ENCODE data around the gene GDF7.

The GDF7 gene

DNA sequence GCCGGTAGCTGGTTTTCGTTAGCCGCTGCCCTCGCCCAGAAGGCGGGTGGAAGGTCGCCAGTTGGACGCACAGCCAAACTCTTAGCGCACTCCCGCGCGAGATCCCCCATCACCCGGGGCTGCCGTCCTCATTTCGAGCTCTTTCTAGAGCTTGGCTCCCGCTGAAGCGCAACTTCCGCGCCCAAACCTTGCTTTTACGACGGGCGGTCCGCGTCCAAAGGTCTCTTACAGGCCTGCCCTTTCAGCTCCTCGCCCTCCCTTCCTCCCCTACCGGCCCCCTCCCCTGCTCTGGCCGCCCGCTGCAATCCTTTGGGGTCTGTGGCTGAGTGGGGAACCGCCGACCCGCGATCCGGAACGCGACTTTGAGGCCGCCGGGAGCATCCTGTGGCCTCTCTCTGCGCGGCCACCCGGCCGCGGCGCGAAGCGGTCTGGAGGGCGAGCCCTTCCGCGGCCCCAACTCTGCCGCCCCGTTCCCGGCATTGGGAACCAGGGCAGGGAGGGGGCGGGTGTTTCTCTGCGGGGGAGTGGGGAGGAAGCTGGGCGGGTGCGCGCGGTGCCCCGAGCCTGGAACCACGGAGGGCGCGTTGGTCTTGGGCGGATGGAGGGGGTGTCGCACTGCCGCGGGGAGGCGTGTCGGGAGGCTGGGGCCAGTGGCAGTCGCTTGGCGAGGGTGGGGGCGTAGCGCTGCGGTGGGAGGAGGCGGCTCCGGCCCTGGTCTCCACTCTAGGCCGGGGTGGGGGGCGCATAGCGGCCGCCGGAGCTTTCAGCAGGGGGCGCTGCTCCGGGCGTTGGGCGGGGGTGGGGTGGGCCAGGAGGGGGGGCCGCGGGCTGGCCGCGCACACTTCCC lies at the start of gene GDF7:
TSS of gene GDF7 (plus strand) at position 841 of the 847 bp plus-strand sequence. CDS start 96 bp downstream, outside the sequence.
- Mint-ChIP-seq H3K27me3 (peaks cover 94% of the 10 kb centered on the region), H3K4me3 (peak within 1 kb of the TSS; percentile 82 to 86), H3K4me1 (peaks cover 41% of the 10 kb centered on the region), H3K27ac (no peak within 1 kb of the TSS), H3K9me3 (no peaks in the 10 kb centered on the region)
- peak; percentile 39 for ATAC-seq
- no peak for DNase-seq

- peak; percentile 5 for ATAC-seq
- H3K27me3 Mint-ChIP-seq, result no peaks in the 10 kb centered on the region
- H3K27ac Mint-ChIP-seq, result peak overlapping the region in 1 of 2 donors; percentile 59
Measured at GRCh38 chr2:20617892-20618467, 49.0 kb upstream of the GDF7 start.

DNA sequence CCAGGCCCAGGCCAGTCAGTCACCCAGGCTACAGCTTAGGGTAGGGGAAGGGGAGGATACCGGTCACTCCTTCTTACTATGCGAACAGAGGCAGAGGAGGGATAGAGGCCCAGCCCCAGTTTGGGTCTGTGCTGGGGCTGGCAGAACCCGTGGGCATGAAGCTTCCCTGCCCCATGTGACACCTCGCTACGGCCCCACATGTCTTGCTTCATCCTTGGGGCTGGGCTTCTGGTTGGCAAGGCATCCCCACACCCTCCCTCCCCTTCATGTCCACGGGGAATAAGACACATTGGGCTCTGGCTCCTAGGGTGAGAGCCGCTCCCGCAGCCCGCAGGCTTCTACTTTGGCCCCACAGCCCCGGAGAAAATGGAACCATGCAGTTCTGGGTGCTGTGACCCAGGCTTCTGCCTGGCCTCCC lies 48.5 kb upstream of the GDF7 start:
- DNase-seq (no peak), ATAC-seq (peak; percentile 39)

More at GRCh38 chr2:20617892-20618467, 49.0 kb upstream of the GDF7 start:
- Mint-ChIP-seq H3K4me3 (no peak overlapping the region), H3K4me1 (no peaks in the 10 kb centered on the region), H3K9me3 (no peaks in the 10 kb centered on the region)
- DNase-seq, result no peak

GRCh38 chr2:20618886-20619521 lies 47.9 kb upstream of the GDF7 start:
- H3K4me3 Mint-ChIP-seq, result no peak overlapping the region
- no peak for ATAC-seq
- H3K27ac Mint-ChIP-seq, result no peak overlapping the region
- no peaks in the 10 kb centered on the region for H3K9me3 Mint-ChIP-seq
- H3K27me3 Mint-ChIP-seq, result no peaks in the 10 kb centered on the region
- no peaks in the 10 kb centered on the region for H3K4me1 Mint-ChIP-seq
- DNase-seq, result no peak

More for the DNA sequence above, 48.5 kb upstream of the GDF7 start:
- H3K4me3 Mint-ChIP-seq, result no peak overlapping the region
- no peaks in the 10 kb centered on the region for H3K4me1 Mint-ChIP-seq
- H3K27ac Mint-ChIP-seq, result no peak overlapping the region
- H3K9me3 Mint-ChIP-seq, result no peaks in the 10 kb centered on the region
- H3K27me3 Mint-ChIP-seq, result no peaks in the 10 kb centered on the region

GRCh38 chr2:20619624-20620024 lies 47.3 kb upstream of the GDF7 start:
- Mint-ChIP-seq H3K4me3 (no peak overlapping the region), H3K9me3 (no peaks in the 10 kb centered on the region), H3K4me1 (no peaks in the 10 kb centered on the region), H3K27me3 (no peaks in the 10 kb centered on the region), H3K27ac (no peak overlapping the region)
- DNase-seq (no peak), ATAC-seq (no peak)

DNA sequence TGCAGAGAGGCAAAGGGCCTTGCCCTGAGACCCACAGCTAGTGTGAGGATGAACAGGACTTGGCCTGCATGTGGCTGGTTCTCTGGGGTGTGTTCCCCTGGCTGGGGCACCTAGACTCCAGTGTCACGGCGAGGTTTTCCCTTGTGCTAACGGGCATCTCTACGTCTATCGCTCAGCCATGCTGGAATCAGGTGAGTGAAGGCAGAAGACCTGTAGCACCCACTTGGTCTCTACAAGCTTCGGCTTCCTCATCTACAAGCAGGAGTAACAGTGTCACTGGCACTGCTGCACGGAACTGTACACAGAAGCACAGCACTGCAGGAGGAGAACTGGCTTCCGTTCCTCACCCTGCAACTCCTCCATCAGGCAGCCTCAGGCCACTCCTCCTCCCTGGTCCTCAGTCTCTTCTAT lies 46.7 kb upstream of the GDF7 start:
- ATAC-seq (no peak), DNase-seq (no peak)
- Mint-ChIP-seq H3K4me1 (no peaks in the 10 kb centered on the region), H3K9me3 (no peaks in the 10 kb centered on the region), H3K27ac (peak overlapping the region in 1 of 2 donors; percentile 81), H3K27me3 (no peaks in the 10 kb centered on the region), H3K4me3 (no peak overlapping the region)

DNA sequence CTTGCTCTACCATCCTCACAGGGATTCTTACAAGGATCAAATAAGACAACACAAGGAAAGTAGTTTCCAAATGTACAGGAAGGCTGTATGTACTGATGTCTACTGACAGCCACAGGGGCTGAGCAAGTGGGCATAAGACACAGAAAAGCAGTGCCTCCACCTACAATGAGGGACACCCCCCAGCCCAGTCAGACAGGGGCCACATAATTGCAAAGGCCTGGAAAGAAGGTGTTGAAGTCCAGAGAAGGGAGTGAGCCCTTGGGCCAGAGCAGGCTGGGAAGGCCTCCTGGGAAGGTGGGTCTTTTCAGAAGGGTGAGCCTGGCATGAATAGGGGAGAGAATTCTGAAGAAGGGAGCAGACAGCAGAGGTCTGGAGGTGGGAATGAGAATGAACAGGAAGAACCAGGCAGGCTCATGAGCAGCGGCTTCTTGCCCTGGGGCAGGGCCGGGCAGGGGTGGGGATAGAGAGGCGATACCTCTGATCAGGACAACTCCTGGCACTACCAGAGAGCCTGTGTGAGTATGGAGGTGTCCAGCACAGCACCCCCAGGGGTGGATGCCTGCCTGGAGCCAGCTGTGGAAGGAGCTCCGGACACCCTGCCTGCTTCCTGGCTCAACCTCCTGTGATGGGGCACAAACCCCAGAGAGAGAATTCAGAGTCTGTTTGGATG lies 46.1 kb upstream of the GDF7 start:
- H3K9me3 Mint-ChIP-seq, result no peaks in the 10 kb centered on the region

DNA sequence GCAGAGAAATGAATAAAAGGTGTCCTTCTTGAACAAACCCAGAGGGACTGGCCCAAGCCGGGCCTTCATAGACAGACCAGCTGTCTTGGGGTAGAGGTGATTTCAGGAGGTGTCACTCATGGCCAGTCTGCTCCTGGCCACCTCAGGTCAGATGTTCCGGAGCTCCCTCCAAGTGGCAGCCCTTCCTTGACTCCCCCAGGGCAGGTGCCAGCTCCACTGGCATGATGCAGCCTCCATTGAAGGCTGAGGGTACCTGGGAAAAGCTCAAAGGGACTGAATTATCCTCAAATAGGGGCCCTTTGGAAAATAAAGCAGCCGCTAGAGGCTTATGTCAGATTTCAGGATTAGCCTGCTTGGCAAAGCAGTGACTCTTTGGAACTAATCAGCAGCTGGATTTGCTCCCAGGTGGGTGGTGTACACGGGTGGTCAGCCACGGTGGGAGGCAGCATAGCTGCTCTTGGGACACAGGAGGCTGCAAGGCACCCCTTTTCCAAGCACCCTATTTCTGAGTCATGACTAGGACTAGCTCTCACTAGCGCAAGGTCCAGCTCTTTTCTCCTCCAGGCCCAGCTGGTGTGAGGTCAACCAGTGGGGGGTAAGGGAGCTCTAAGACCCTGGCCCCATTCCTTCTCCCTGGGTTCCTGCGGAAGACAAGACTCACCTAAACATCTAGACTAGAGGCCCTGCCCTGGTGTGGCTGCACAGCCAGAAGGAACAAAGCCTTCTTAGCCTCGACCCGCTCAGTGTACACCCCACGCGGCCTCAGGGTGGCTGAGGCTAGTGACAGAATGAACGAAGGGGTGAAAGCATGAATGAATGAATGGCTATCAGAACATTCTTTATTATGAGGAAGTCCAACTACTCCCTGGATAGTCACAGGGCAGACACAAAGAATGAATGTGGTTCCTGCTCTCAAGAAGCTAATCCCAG lies 45.3 kb upstream of the GDF7 start:
- Mint-ChIP-seq H3K4me3 (no peak overlapping the region), H3K27ac (peak overlapping the region in 1 of 2 donors; percentile 33), H3K27me3 (no peaks in the 10 kb centered on the region), H3K9me3 (no peaks in the 10 kb centered on the region), H3K4me1 (no peaks in the 10 kb centered on the region)
- ATAC-seq (no peak), DNase-seq (no peak)

More for the DNA sequence above, 46.1 kb upstream of the GDF7 start:
- no peak for DNase-seq
- Mint-ChIP-seq H3K4me1 (no peaks in the 10 kb centered on the region), H3K4me3 (no peak overlapping the region), H3K27me3 (no peaks in the 10 kb centered on the region), H3K27ac (peak overlapping the region in 1 of 2 donors; percentile 81)
- ATAC-seq, result no peak

DNA sequence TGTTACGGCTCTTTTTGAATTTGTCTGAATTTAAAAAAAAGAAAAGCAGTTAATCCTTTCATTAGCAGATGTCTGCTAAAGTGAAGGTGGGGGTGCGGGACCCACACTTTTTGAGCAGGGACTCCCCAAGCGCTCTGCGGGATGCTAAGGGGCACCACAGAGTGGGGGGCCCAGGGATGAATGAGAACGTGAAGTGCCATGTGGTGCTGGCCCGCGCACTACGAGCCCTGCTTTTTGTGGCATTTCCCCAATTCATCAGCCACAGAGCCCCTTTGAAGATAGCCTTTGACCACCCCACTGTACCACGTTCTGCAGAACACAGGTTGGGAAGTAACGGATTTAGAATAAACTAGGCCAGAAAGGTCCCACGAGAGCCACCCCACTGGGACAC lies 44.7 kb upstream of the GDF7 start:
- H3K4me3 Mint-ChIP-seq, result no peak overlapping the region
- H3K27ac Mint-ChIP-seq, result no peak overlapping the region
- ATAC-seq (no peak), DNase-seq (no peak)
- H3K4me1 Mint-ChIP-seq, result no peaks in the 10 kb centered on the region
- H3K27me3 Mint-ChIP-seq, result no peaks in the 10 kb centered on the region
- no peaks in the 10 kb centered on the region for H3K9me3 Mint-ChIP-seq

- no peaks in the 10 kb centered on the region for H3K4me1 Mint-ChIP-seq
- H3K9me3 Mint-ChIP-seq, result no peaks in the 10 kb centered on the region
- no peaks in the 10 kb centered on the region for H3K27me3 Mint-ChIP-seq
- H3K4me3 Mint-ChIP-seq, result no peak overlapping the region
- ATAC-seq (no peak), DNase-seq (no peak)
- H3K27ac Mint-ChIP-seq, result no peak overlapping the region
Measured at GRCh38 chr2:20622731-20623130, 44.2 kb upstream of the GDF7 start.

DNA sequence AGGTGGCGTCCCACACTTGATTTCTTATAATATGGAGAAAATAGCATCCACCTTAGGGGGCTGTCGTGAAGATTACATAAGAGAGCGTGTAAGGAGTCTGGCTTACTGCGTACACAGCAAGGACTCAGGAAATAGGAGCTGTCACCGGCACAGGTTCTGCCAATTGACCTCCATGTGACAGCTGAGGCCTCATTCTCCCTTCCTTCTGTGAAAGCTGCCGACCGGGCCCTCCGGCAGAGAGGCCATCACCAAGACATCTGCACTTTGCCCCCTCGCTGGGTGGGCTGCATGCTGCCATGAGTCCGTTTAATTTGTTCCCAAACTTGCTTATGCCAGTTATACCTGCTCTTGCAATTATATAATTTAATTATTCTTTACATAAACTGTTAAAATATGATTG lies 43.7 kb upstream of the GDF7 start:
- ATAC-seq (no peak), DNase-seq (no peak)
- no peaks in the 10 kb centered on the region for H3K9me3 Mint-ChIP-seq
- H3K4me1 Mint-ChIP-seq, result no peaks in the 10 kb centered on the region
- no peak overlapping the region for H3K4me3 Mint-ChIP-seq
- no peaks in the 10 kb centered on the region for H3K27me3 Mint-ChIP-seq
- H3K27ac Mint-ChIP-seq, result no peak overlapping the region

DNA sequence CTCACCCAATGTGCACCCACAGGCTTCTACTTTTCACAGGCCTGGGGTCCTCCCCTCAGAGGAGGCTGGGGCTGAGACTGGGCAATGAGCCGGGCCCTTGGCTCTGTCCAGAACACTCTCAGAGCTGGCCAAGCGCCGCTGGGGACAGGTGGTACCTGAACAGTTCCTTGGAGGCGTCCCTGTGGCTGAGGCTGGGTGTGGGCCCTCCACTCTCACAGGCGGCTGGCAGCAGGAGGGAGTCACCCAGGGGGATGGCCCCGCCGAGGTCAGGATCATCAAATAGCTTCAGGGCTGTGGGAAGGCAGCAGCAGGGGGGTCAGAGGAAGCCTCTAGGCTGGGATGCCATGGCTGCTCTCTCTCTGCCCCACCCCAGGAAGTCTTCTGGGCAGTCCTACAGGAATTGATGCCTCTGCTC lies 43.2 kb upstream of the GDF7 start:
- Mint-ChIP-seq H3K9me3 (no peaks in the 10 kb centered on the region), H3K27ac (no peak overlapping the region), H3K4me1 (no peaks in the 10 kb centered on the region), H3K4me3 (no peak overlapping the region), H3K27me3 (no peaks in the 10 kb centered on the region)
- DNase-seq (no peak), ATAC-seq (no peak)

GRCh38 chr2:20624156-20624883 lies 42.6 kb upstream of the GDF7 start:
- no peak for DNase-seq
- Mint-ChIP-seq H3K9me3 (no peaks in the 10 kb centered on the region), H3K4me3 (no peak overlapping the region), H3K4me1 (no peaks in the 10 kb centered on the region), H3K27me3 (no peaks in the 10 kb centered on the region), H3K27ac (peak overlapping the region in 1 of 2 donors; percentile 34)
- ATAC-seq, result no peak

DNA sequence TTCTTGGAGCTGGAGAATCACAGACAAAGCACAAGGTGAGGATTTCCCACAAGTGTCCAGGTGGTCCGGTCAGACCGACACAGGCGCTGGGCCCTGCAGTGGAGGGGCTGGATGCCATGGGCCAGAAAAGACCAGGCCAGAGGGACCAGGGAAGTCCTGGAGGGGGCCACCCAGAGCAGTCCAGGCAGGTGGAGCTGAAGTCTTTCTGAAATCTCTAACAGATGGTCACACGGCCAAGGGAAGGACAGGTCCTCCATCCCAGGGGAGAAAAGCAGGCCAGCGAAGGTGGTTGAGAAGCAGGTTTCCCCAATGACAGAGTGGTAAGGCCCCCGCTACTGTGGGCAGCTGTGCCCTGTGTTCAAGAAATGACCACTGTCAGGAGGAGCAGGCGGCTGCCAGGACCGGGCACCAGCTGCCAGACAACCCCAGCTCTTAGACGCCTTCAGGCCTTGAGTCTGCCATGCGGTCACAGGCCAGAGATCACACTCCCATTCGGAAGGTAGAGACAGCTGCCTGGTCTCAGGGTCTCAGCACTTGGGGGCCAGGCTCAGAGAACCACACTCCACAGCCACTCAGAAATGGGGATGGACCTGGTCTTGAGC lies 42.0 kb upstream of the GDF7 start:
- Mint-ChIP-seq H3K4me1 (no peaks in the 10 kb centered on the region), H3K27me3 (no peaks in the 10 kb centered on the region), H3K27ac (peak overlapping the region in 1 of 2 donors; percentile 34), H3K9me3 (no peaks in the 10 kb centered on the region), H3K4me3 (no peak overlapping the region)
- ATAC-seq (no peak), DNase-seq (no peak)

All from stimulated activated naive CD8-positive, alpha-beta T cell treated with anti-CD3 and anti-CD28 coated beads, Interleukin-15, amount 100 ng/mL, for 72 hours (primary cell).